NB4 (cell line): ENCODE data around the gene COX10.

ENCODE experiments used
- CTCF ChIP-seq: IDR thresholded peaks from one replicate; pipeline ENCODE4 v1.5.1; 2012; ENCODE audit warnings: low read depth, low read length
- POLR2A ChIP-seq: IDR thresholded peaks from 2 replicates; pipeline ENCODE4 v1.6.1; 2011; ENCODE audit warnings: mild to moderate bottlenecking; ENCODE audit not compliant: insufficient read length; ENCODE audit errors: extremely low read depth

GRCh38 chr17:14037453-14037852 lies 31.9 kb upstream of the COX10 start:
- TF ChIP-seq CTCF (no peak), POLR2A (no peak)
